ENCODE results near the gene SLC10A1.
"Not testable (repeated sequence)": the region's sequence is repeated elsewhere in the genome, so short reads cannot be mapped to it uniquely, and the experiment has no call there.

SLC10A1 gene

DNA sequence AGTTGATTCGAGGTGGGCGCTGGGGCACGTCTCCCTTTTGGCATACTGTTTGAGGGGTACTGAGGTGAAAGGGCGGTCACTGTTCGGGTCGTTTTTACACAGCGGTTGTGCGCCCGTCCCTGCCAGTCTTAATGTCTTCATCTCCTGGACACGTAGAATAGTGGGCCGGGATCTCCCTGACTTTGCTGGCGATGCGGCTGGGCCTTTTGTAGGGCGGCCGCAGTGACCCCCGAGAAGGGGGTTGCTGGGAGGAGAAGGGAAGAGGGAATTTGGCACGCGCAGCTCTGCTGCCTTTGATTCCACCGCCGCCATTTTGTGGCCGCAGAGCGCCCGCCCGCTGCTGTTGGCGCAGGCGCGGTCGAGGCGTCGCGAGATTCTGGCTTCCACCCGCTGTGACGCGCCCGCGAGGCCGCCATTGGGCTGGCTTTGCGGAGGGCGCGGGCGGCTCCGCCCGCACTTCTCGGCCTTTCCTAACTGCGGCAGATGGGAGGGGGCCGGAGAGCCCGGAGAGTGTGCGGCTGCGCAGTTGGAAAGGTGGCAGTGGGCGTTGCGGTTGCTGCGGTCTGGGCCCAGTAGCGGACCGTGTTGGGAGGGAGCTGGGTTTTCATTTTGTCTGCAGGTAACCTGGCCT lies 29.6 kb downstream of the SLC10A1 start:
- DNase-seq: peak; percentile 91

- peak; percentile 95 for DNase-seq
These were observed 30.1 kb downstream of the SLC10A1 start, which contains the start of gene SRSF5 for GRCh38 chr14:69766984-69767368. SRSF5 (plus strand) TSS chr14:69767142; CDS start chr14:69768157, 1,015 bp downstream.

- DNase-seq: no peak
These were observed 33.1 kb downstream of the SLC10A1 start for GRCh38 chr14:69763761-69764510.

DNA sequence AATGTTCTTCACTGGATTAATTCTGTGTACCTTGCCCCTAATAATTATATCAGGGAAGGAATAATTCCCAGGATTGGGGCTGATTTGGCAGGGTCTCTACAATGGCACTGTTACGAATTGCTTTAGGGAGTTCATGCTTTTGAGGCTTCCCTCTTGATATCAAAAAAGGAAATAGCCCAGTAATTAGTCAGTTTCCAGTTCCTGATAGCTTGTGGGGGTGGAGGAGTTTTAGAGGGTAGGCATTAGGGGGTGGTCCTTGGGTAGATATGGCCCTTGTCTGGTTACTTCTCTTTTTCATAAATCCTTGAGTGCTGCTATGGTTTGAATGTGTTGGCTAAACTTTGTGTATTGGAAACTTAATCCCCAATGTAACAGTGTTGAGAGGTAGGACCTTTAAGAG lies 36.2 kb downstream of the SLC10A1 start:
- DNase-seq: no peak

DNA sequence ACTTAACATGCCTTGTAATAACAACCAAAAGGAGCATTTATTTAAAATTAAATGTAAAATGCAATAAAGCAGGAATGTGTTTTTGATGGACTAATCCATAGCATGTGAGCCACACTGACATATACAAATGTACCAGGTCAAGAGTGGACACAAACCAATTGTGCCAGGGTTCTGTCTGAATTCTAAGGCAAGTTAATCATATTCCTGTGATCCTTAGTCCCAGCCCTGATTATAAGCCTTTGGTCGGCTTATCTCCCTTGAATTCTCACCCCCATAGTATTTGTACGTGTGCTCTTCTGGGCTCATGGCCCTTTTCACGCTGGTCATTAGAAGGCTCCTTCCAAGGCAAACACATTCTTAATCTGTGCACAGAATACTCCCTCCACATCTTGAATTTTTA lies 40.7 kb downstream of the SLC10A1 start:
- DNase-seq: no peak

DNA sequence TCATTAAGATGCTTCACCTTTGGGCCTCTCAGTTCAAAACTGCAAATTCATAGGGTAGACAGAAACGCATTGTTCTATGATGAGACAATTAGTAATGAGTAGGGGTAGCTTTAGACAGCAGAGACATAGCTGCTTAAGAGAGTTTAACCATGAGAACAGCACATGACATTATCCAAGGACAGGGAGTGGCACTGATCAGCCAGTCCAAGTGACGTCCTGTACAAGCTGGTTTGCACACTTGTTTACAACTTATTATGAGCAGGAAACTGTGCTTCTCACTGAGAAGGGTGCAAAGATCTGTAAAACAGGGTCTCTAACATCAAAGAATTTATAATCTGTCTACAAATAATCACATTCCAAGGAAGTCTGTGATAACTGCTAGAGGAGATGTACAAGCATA lies 41.3 kb downstream of the SLC10A1 start:
- no peak for DNase-seq

- no peak for DNase-seq
These were observed 41.7 kb downstream of the SLC10A1 start for GRCh38 chr14:69755296-69755695.

DNA sequence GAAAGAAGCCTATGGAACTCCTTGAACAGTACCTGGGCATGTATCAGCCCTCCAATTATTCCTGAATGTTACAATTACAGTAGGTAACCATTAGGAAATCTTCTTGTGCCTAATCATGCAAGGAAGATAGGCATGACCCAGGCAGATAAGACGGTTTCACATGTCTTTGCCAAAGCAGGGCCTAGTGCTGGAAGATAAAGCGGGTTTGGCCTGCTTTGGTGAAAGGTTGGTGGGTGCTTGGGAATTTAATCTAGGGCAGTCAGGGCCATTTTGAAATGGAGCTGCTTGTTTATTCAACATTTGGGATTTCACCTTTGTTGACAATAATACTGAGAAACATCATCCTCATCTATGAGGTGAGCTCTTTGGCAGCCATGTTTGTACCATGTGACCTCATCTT lies 42.6 kb downstream of the SLC10A1 start:
- DNase-seq: no peak

DNA sequence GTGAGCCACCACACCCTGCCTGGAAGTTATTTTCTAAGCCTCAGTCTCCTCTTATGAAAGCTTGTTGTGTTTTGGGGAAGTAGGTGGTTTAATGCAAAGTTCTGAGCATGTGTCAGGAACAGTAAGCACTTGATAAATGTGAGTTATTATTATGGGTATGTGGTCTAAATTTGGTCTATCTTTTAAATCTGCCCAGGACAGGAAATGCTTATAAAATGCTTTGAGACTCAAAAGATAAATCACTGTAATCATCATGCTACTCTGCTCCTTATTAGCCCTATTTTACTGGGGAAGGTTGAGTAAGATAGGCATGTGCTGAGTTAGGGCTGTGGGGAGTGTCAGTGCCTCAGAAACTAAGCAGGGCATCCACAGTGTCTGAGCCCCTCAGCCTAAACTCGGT lies 43.2 kb downstream of the SLC10A1 start:
- no peak for DNase-seq

DNA sequence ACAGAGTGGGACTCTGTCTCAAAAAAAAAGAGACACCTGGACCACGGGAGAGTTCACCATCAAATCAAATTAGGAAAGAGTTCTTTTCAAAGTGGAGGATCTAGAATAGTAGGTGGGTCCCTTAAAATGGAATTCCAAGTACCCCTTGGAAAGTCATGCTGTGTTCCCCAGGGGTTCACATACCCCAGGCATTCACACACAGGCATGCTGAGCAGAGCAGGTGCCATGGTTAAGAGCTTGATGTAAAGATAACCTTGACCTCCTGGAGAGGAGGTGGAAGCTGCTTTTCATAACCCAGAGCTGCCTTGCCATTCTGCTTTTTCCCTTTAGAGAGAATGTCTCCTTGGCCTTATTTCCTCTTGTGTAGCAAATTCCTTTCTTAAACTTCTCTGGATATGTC lies 44.3 kb downstream of the SLC10A1 start:
- DNase-seq: no peak

DNA sequence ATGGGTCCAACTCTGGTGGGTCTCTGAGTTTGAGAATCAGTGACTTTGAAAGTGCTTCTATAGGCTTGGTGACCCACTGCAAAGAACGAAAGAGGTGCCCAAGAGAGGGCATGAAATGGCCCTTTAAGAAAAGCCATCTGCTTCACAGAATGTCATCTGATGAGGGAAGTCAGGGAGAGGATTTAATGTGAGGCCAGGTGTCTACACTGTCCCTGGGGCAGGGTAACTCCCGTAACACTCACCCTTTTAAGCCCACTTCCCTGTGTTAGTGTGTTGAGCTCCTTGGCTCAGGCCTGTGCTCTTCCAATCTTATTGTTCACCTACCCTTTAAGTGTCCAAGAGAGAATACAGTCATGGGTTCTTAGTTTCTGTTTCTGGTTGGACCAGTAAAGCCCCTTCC lies 46.5 kb downstream of the SLC10A1 start:
- DNase-seq: no peak

GRCh38 chr14:69749956-69750355 lies 47.1 kb downstream of the SLC10A1 start:
- DNase-seq: no peak

- no peak for DNase-seq
These were observed 56.0 kb downstream of the SLC10A1 start for GRCh38 chr14:69741055-69741454.

DNA sequence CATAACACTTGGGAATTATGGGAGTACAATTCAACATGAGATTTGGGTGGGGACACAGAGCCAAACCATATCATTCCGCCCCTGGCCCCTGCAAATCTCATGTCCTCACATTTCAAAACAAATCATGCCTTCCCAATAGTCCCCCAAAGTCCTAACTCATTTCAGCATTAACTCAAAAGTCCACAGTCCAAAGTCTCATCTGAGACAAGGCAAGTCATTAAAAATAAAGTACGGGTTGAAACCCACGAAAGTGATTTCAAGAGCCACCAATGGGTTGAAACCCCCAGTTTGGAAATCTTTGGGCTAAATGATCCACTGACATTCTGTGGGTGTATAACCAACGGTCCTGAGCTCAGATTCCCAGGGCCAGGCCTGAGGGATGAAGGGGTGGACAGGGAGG lies 60.6 kb downstream of the SLC10A1 start:
- DNase-seq: not testable (repeated sequence)

GRCh38 chr14:69731919-69732598 lies 65.0 kb downstream of the SLC10A1 start:
- DNase-seq: not testable (repeated sequence)

- DNase-seq: no peak
These were observed 69.2 kb downstream of the SLC10A1 start for GRCh38 chr14:69727860-69728259.

- peak; percentile 58 for DNase-seq
These were observed 70.1 kb downstream of the SLC10A1 start for GRCh38 chr14:69726761-69727511.
